Pancreas (tissue), 10 donors: ENCODE results near the gene CARD14. TPM values are rescaled to one million over a fixed set of nuclear protein-coding genes. Genes with fewer than 3 reads are reported as not detected.

Source experiments
- ATAC-seq, 4 donors: fragments of 200-7000 bp; cut with Tn5 transposase; one replicate each; pipeline versions ENCODE4 v1.8.0 to v1.9.1; 2020; ENCODE audit warnings: mild to moderate bottlenecking in 4 of 4, moderate library complexity in 4 of 4
- DNase-seq, 6 donors: peaks; one replicate each; pipeline ENCODE4 v3.0.0-alpha.2; 2020
- FAIRE-seq: peaks from 2 replicates; lab custom pipeline; 2012; peaks lifted over from hg19 to GRCh38; lab: Jason Lieb, UNC
- H3K27ac ChIP-seq, 4 donors: fragments of 200-600 bp; sonication (generic); 1 replicate in 3 of 4; 2 replicates in 1 of 4; pipeline versions ENCODE4 v1.5.0 to v1.8.0; 2020
- H3K27me3 ChIP-seq, 4 donors: fragments of 200-600 bp; one replicate each; pipeline ENCODE4 v1.8.0; 2021
- H3K36me3 ChIP-seq, 3 donors: fragments of 200-600 bp; sonication (generic) in 1 of 3; one replicate each; pipeline versions ENCODE4 v1.5.0 to v1.8.0; 2020 to 2021
- H3K4me1 ChIP-seq, 3 donors: fragments of 200-600 bp; one replicate each; pipeline ENCODE4 v1.8.0; 2021
- H3K4me3 ChIP-seq, 4 donors: fragments of 200-600 bp; sonication (generic) in 2 of 4; one replicate each; pipeline versions ENCODE4 v1.5.0 to v1.8.0; 2020 to 2021
- H3K9me3 ChIP-seq, 4 donors: fragments of 200-600 bp; one replicate each; pipeline ENCODE4 v1.8.0; 2021
- CTCF ChIP-seq, 4 donors: fragments of 200-600 bp; sonication (generic) in 3 of 4; IDR thresholded peaks; one replicate each; pipeline versions ENCODE4 v1.5.0 to v1.8.0; 2021; ENCODE audit warnings: antibody characterized with exemption in 4 of 4
- WGBS, 2 donors: extraction: QIAGEN DNeasy Blood & Tissue Kit; methylation state at CpG; one replicate each; pipeline ENCODE4 v1.1.7; 2013; 5-methylcytosine and 5-hydroxymethylcytosine counted together
- intact Hi-C, 3 donors: fragments of 100-400 bp; cut with DNase I; formaldehyde crosslinking; loops; one replicate each; pipeline versions ENCODE4 v1.11.1 to v1.14.2; 2022
- polyA plus RNA-seq, 2 donors: library from polyadenylated mRNA; stranded (reverse); fragments of 200-250 nt; gene quantifications; one replicate each; pipeline ENCODE4 v1.2.3, GENCODE V29; 2013
- total RNA-seq, 6 donors: library from RNA; stranded (reverse); fragmentation: NEBNext Ultra II Directional in 4 of 6; extraction: Animal tissue kit (Norgen Biotek cat#: 25700) in 4 of 6; gene quantifications; one replicate each; pipeline versions ENCODE4 v1.2.1 to v1.2.4, GENCODE V29; 2021 to 2023
- donor health status: healthy with polysubstance abuse.
- donor health status: DM: no; HTN: no; CAD: no; lungs with moderate emphysema.
- donor health status: DM: no; HTN: no; CAD: no.
- donor health status: control.
- donor health status: control.
- donor health status: Bipolar disorder and iron deficiency.
- donor health status: DM: yes; HTN: yes; CAD: no.
- donor health status: DM: no; HTN: no; CAD: no.
- donor health status: DM: no; HTN: no; CAD: no.
- donor health status: DM: yes; HTN: yes; CAD: no.

Gene CARD14
- total and polyA plus RNA-seq, 8 donors, result 0.06 to 0.33 (median 0.28) TPM; not detected in 3

- H3K4me1 ChIP-seq, result peaks cover 0 to 6% (median 0%) of the 10 kb centered on the region in 3 donors
- intact Hi-C loops, result no loop called here
- no peak overlapping the region for H3K4me3 ChIP-seq
- peak in 3 of 4 donors; percentile 9 to 34 (median 22) for TF ChIP-seq CTCF (IDR thresholded peaks at IDR 0.05)
- H3K9me3 ChIP-seq, result no peaks in the 10 kb centered on the region
- no peak for FAIRE-seq
- H3K27ac ChIP-seq, result peak overlapping the region in 3 of 4 donors; percentile 0 to 52 (median 36)
- no peaks in the 10 kb centered on the region for H3K36me3 ChIP-seq
- H3K27me3 ChIP-seq, result no peaks in the 10 kb centered on the region
- peak in 3 of 6 donors; percentile 29 to 52 (median 34) for DNase-seq
- ATAC-seq, result peak; percentile 47 to 84 (median 76)
- 33 to 51% methylated on average over 15 of the region's 15 CpGs for WGBS, 2 donors
Observed at GRCh38 chr17:80124351-80124981, 45.4 kb upstream of the CARD14 start.

GRCh38 chr17:80125656-80126448, 44.0 kb upstream of the CARD14 start:
- no peaks in the 10 kb centered on the region for H3K9me3 ChIP-seq
- FAIRE-seq (no peak), DNase-seq (peak in 1 of 6 donors; percentile 30), ATAC-seq (peak in 2 of 4 donors; percentile 24 to 33)
- H3K27ac ChIP-seq, result no peak overlapping the region
- TF ChIP-seq CTCF (IDR thresholded peaks at IDR 0.05), result no peak
- H3K36me3 ChIP-seq, result no peaks in the 10 kb centered on the region
- 66 to 70% methylated on average over 14 of the region's 14 CpGs for whole genome bisulfite sequencing, 2 donors
- H3K27me3 ChIP-seq, result no peaks in the 10 kb centered on the region
- H3K4me3 ChIP-seq, result no peak overlapping the region
- intact Hi-C loops, result no loop called here
- peaks cover 2 to 12% (median 3%) of the 10 kb centered on the region in 3 donors for H3K4me1 ChIP-seq

GRCh38 chr17:80126449-80126715, 43.4 kb upstream of the CARD14 start:
- DNase-seq, result no peak
- intact Hi-C loops, result no loop called here
- TF ChIP-seq CTCF (IDR thresholded peaks at IDR 0.05), result no peak
- H3K4me1 ChIP-seq, result peaks cover 7 to 17% (median 7%) of the 10 kb centered on the region in 3 donors
- H3K27me3 ChIP-seq, result no peaks in the 10 kb centered on the region
- H3K9me3 ChIP-seq, result no peaks in the 10 kb centered on the region
- no peak for FAIRE-seq
- no peak for ATAC-seq
- H3K4me3 ChIP-seq, result no peak overlapping the region
- WGBS, 2 donors, result 77 to 78% methylated on average over 3 of the region's 3 CpGs
- H3K27ac ChIP-seq, result no peak overlapping the region
- H3K36me3 ChIP-seq, result no peaks in the 10 kb centered on the region

- FAIRE-seq, result no peak
- no peaks in the 10 kb centered on the region for H3K27me3 ChIP-seq
- no peaks in the 10 kb centered on the region for H3K9me3 ChIP-seq
- ATAC-seq, result no peak
- no peak overlapping the region for H3K4me3 ChIP-seq
- DNase-seq, result no peak
- H3K27ac ChIP-seq, result no peak overlapping the region
- H3K4me1 ChIP-seq, result peaks cover 7 to 15% (median 11%) of the 10 kb centered on the region in 3 donors
- intact Hi-C loops, result no loop called here
- WGBS, 2 donors, result 36 to 44% methylated on average over 4 of the region's 4 CpGs
- peaks cover 0 to 8% (median 2%) of the 10 kb centered on the region in 3 donors for H3K36me3 ChIP-seq
- TF ChIP-seq CTCF (IDR thresholded peaks at IDR 0.05), result no peak
Observed at GRCh38 chr17:80129006-80129565, 40.7 kb upstream of the CARD14 start.
